GM23248 (cell line): ENCODE data around the gene PTPRN2. TPM values are rescaled to one million over a fixed set of nuclear protein-coding genes. Genes with fewer than 3 reads are reported as not detected.

Experiments
- DNase-seq: peaks from one replicate; pipeline ENCODE4 v3.0.0-alpha.2; 2015
- H2AFZ ChIP-seq: fragments of 200-600 bp; sonication (generic); 2 replicates; pipeline ENCODE4 v1.6.1; 2016; ENCODE audit warnings: antibody characterized with exemption
- H3F3A ChIP-seq: fragments of 200-600 bp; sonication (generic); 2 replicates; pipeline ENCODE4 v1.6.1; 2016; ENCODE audit warnings: mild to moderate bottlenecking, antibody characterized with exemption, mixed run types; ENCODE audit not compliant: insufficient read depth
- H3K27ac ChIP-seq: fragments of 200-600 bp; sonication (generic); 2 replicates; pipeline ENCODE4 v1.5.1; 2016; ENCODE audit warnings: mild to moderate bottlenecking
- H3K27me3 ChIP-seq: fragments of 200-600 bp; sonication (generic); replicated peaks from 2 replicates; pipeline ENCODE4 v1.6.1; 2016; ENCODE audit warnings: mild to moderate bottlenecking; ENCODE audit not compliant: insufficient read depth
- H3K36me3 ChIP-seq: fragments of 200-600 bp; sonication (generic); 2 replicates; pipeline ENCODE4 v1.6.1; 2016; ENCODE audit warnings: low read depth, mild to moderate bottlenecking
- H3K4me1 ChIP-seq: fragments of 200-600 bp; sonication (generic); 2 replicates; pipeline ENCODE4 v1.6.1; 2016; ENCODE audit warnings: mild to moderate bottlenecking; ENCODE audit not compliant: insufficient read depth
- H3K4me2 ChIP-seq: fragments of 200-600 bp; sonication (generic); one replicate; pipeline ENCODE4 v1.6.1; 2016; ENCODE audit warnings: mild to moderate bottlenecking; ENCODE audit not compliant: unreplicated experiment
- H3K4me3 ChIP-seq: fragments of 200-600 bp; sonication (generic); 2 replicates; pipeline ENCODE4 v1.5.1; 2016; ENCODE audit warnings: mild to moderate bottlenecking
- H3K79me2 ChIP-seq: fragments of 200-600 bp; sonication (generic); 2 replicates; pipeline ENCODE4 v1.6.1; 2016; ENCODE audit warnings: mild to moderate bottlenecking; ENCODE audit not compliant: insufficient read depth
- H3K9ac ChIP-seq: fragments of 200-600 bp; sonication (generic); 2 replicates; pipeline ENCODE4 v1.6.1; 2016; ENCODE audit warnings: mild to moderate bottlenecking
- H3K9me2 ChIP-seq: fragments of 200-600 bp; sonication (generic); 2 replicates; pipeline ENCODE4 v1.6.1; 2016; ENCODE audit warnings: mixed run types, mild to moderate bottlenecking, moderate library complexity; ENCODE audit not compliant: insufficient read depth
- H3K9me3 ChIP-seq: fragments of 200-600 bp; sonication (generic); one replicate; pipeline ENCODE4 v1.6.1; 2017; ENCODE audit warnings: low read depth
- H4K20me1 ChIP-seq: fragments of 200-600 bp; sonication (generic); 2 replicates; pipeline ENCODE4 v1.6.0; 2016; ENCODE audit not compliant: insufficient read depth
- EZH2 ChIP-seq: fragments of 200-600 bp; sonication (generic); IDR thresholded peaks from 2 replicates; pipeline ENCODE4 v1.6.1; 2018; ENCODE audit warnings: antibody characterized with exemption, mild to moderate bottlenecking; ENCODE audit not compliant: insufficient read depth, poor library complexity, severe bottlenecking
- EZH2phosphoT487 ChIP-seq: fragments of 200-600 bp; sonication (generic); IDR thresholded peaks from 2 replicates; pipeline ENCODE4 v1.6.1; 2018; ENCODE audit warnings: antibody characterized with exemption, moderate library complexity, mild to moderate bottlenecking, low read depth; ENCODE audit not compliant: insufficient read depth
- WGBS, 2 experiments: methylation state at CpG; one replicate each; pipeline ENCODE4 v1.1.6; 2015 to 2017; ENCODE audit warnings: low lambda C conversion rate in 2 of 2, low coverage in 1 of 2; ENCODE audit errors: missing lambda C conversion rate in 2 of 2; 5-methylcytosine and 5-hydroxymethylcytosine counted together
- in situ Hi-C: fragments of 300-500 bp; cut with MboI; formaldehyde crosslinking; loops from 2 replicates; pipeline ENCODE4 v1.15.0; 2020
- polyA plus RNA-seq: library from polyadenylated mRNA; unstranded; fragments of >200 nt; fragmentation: Nextera tagmentation; extraction: Ambion mirVana; gene quantifications from 2 replicates; pipeline ENCODE4 v1.2.1, GENCODE V29; 2016
- total RNA-seq: library from RNA; depleted of rRNA; stranded (reverse); fragments of >200 nt; shearing (Covaris generic); gene quantifications from 2 replicates; pipeline ENCODE4 v1.2.3, GENCODE V29; 2014

Gene PTPRN2
- total and polyA plus RNA-seq, 2 experiments from 2014 or later: 0.13 TPM; not detected in 1

- in situ Hi-C loops: no loop called here
- 4 to 7% methylated on average over 11 of the region's 11 CpGs for WGBS, 2 experiments
- no peaks in the 10 kb centered on the region for H3K9me3 ChIP-seq
Measured at GRCh38 chr7:158010961-158011693, 576.5 kb downstream of the PTPRN2 start.

DNA sequence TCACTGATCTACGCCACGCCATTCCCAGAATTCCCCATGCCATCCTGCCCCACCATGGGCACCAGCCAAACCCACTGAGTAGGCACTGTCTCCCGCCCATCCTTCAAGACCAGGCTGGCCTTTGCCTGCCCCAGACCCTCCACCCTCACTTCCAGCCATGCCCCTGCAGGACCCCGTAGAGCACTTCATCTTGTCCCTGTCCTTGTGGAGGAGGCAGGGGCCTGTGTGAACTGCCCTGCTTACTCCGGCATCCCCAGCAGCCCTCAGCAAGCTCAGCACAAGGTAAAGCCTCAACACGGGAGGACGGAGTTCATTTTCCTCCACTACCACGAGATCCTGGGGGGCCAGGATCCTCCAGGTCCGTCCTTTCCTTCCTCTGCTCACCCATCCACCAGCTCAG is 577.7 kb downstream of the PTPRN2 start:
- H3K79me2 ChIP-seq: no peaks in the 10 kb centered on the region
- H3F3A ChIP-seq: no peaks in the 10 kb centered on the region
- no peak overlapping the region for H2AFZ ChIP-seq
- TF ChIP-seq EZH2phosphoT487 (no peak), EZH2 (no peak)
- H3K27me3 ChIP-seq: no peaks in the 10 kb centered on the region
- in situ Hi-C loops: no loop called here
- H3K4me2 ChIP-seq: no peak overlapping the region
- DNase-seq: no peak
- no peaks in the 10 kb centered on the region for H4K20me1 ChIP-seq
- no peaks in the 10 kb centered on the region for H3K36me3 ChIP-seq
- H3K4me3 ChIP-seq: no peak overlapping the region
- no peak overlapping the region for H3K27ac ChIP-seq
- H3K9me3 ChIP-seq: no peaks in the 10 kb centered on the region
- H3K9ac ChIP-seq: no peak overlapping the region
- 14 to 22% methylated on average over 9 of the region's 9 CpGs for WGBS, 2 experiments
- H3K9me2 ChIP-seq: no peaks in the 10 kb centered on the region
- no peaks in the 10 kb centered on the region for H3K4me1 ChIP-seq

More at GRCh38 chr7:158010961-158011693, 576.5 kb downstream of the PTPRN2 start:
- H3K79me2 ChIP-seq: no peaks in the 10 kb centered on the region
- no peaks in the 10 kb centered on the region for H4K20me1 ChIP-seq
- H3K36me3 ChIP-seq: no peaks in the 10 kb centered on the region
- no peaks in the 10 kb centered on the region for H3K27me3 ChIP-seq
- no peak for TF ChIP-seq EZH2phosphoT487
- no peak for TF ChIP-seq EZH2
- H3K4me2 ChIP-seq: no peak overlapping the region
- no peak overlapping the region for H3K9ac ChIP-seq
- no peak overlapping the region for H3K4me3 ChIP-seq
- H3K27ac ChIP-seq: no peak overlapping the region
- no peaks in the 10 kb centered on the region for H3F3A ChIP-seq
- H2AFZ ChIP-seq: no peak overlapping the region
- DNase-seq: no peak
- no peaks in the 10 kb centered on the region for H3K9me2 ChIP-seq
- H3K4me1 ChIP-seq: no peaks in the 10 kb centered on the region

- in situ Hi-C loops: no loop called here
- no peaks in the 10 kb centered on the region for H3K4me1 ChIP-seq
- H3K27me3 ChIP-seq: no peaks in the 10 kb centered on the region
- H3K4me3 ChIP-seq: no peak overlapping the region
- no peaks in the 10 kb centered on the region for H3K9me3 ChIP-seq
- H4K20me1 ChIP-seq: no peaks in the 10 kb centered on the region
- H3K4me2 ChIP-seq: no peak overlapping the region
- no peaks in the 10 kb centered on the region for H3K36me3 ChIP-seq
- H2AFZ ChIP-seq: no peak overlapping the region
- H3K79me2 ChIP-seq: no peaks in the 10 kb centered on the region
- H3K9ac ChIP-seq: no peak overlapping the region
- no peak for DNase-seq
- no peak overlapping the region for H3K27ac ChIP-seq
- no peak for TF ChIP-seq EZH2
- TF ChIP-seq EZH2phosphoT487: no peak
- 63 to 73% methylated on average over 12 of the region's 12 CpGs for WGBS, 2 experiments
- H3K9me2 ChIP-seq: no peaks in the 10 kb centered on the region
- no peaks in the 10 kb centered on the region for H3F3A ChIP-seq
Measured at GRCh38 chr7:158008267-158008666, 579.4 kb downstream of the PTPRN2 start.

DNA sequence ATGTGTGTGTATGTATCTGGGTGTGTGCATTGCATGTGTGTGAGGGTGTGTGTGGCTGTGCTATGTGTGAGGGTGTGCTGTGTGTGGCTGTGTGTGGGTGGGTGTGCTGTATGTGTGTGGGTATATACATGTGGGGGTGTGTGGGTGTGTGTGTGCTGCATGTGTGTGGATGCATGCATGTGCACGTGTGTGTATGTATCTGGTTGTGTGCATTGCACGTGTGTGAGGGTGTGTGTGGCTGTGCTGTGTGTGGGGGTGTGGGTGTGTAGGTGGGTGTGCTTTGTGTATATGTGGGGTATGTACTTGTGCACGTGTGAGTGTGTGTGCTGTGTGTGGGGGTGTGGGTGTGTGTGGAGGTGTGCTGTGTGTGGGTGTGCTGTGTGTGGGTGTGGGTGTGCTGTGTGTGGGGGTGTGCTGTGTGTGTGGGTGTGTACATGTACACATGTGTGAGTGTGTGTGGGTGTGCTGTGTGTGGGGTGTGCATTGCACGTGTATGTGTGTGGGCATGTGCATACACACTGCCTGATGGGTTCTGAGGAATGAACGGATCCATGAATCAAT is 579.8 kb downstream of the PTPRN2 start:
- no peaks in the 10 kb centered on the region for H3K27me3 ChIP-seq
- H3K4me3 ChIP-seq: no peak overlapping the region
- WGBS, 2 experiments: 19 to 24% methylated on average over 4 to 5 of the region's 5 CpGs
- no peak overlapping the region for H3K9ac ChIP-seq
- TF ChIP-seq EZH2 (no peak), EZH2phosphoT487 (no peak)
- H3K4me1 ChIP-seq: no peaks in the 10 kb centered on the region
- H2AFZ ChIP-seq: no peak overlapping the region
- H3K79me2 ChIP-seq: no peaks in the 10 kb centered on the region
- H3K27ac ChIP-seq: no peak overlapping the region
- H3K4me2 ChIP-seq: no peak overlapping the region
- no peaks in the 10 kb centered on the region for H3K9me2 ChIP-seq
- in situ Hi-C loops: no loop called here
- no peak for DNase-seq
- no peaks in the 10 kb centered on the region for H3F3A ChIP-seq
- H3K9me3 ChIP-seq: no peaks in the 10 kb centered on the region
- no peaks in the 10 kb centered on the region for H3K36me3 ChIP-seq
- H4K20me1 ChIP-seq: no peaks in the 10 kb centered on the region
